ENCODE results near the gene NAA38.

Gene NAA38

GRCh38 chr17:7831233-7831632 is 26.1 kb downstream of the NAA38 start:
- Histone ChIP-seq H3K4me1 (ENCODE audit: control insufficient read depth in 1 of 2, insufficient read depth in 1 of 2, low read depth in 1 of 2, low read length in 1 of 2) (peaks cover 13% of the 10 kb centered on the region in 2 experiments), H3K4me3 (ENCODE audit: low read depth in 1 of 2, low read length in 1 of 2) (no peak overlapping the region), H3K9me3 (no peaks in the 10 kb centered on the region), H3K27ac (no peak overlapping the region), H3K36me3 (no peaks in the 10 kb centered on the region), H3K27me3 (peaks cover 18% of the 10 kb centered on the region)
- TF ChIP-seq, protein P1, sequence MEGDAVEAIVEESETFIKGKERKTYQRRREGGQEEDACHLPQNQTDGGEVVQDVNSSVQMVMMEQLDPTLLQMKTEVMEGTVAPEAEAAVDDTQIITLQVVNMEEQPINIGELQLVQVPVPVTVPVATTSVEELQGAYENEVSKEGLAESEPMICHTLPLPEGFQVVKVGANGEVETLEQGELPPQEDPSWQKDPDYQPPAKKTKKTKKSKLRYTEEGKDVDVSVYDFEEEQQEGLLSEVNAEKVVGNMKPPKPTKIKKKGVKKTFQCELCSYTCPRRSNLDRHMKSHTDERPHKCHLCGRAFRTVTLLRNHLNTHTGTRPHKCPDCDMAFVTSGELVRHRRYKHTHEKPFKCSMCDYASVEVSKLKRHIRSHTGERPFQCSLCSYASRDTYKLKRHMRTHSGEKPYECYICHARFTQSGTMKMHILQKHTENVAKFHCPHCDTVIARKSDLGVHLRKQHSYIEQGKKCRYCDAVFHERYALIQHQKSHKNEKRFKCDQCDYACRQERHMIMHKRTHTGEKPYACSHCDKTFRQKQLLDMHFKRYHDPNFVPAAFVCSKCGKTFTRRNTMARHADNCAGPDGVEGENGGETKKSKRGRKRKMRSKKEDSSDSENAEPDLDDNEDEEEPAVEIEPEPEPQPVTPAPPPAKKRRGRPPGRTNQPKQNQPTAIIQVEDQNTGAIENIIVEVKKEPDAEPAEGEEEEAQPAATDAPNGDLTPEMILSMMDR (IDR thresholded peaks at IDR 0.05): no peak

DNA sequence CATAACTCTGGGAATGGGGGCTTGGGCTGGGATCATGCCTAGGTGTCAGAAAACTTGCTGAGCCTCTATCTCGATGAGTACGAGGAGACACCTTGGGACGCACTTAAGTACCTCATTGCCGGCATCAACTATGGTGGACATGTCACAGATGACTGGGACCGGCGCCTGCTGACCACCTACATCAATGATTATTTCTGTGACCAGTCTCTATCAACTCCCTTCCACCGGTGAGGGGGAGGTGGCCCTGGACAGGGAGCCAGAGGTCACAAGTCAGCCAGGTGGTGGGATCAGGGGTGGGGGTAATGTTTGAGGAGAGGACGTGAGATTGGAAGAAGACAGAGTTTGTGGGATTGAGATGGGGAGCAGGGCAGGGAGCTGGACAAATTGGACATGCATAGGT is 26.7 kb downstream of the NAA38 start:
- peaks cover 23% of the 10 kb centered on the region for H3K27me3 ChIP-seq
- TF ChIP-seq, protein P1 (IDR thresholded peaks at IDR 0.05): no peak

DNA sequence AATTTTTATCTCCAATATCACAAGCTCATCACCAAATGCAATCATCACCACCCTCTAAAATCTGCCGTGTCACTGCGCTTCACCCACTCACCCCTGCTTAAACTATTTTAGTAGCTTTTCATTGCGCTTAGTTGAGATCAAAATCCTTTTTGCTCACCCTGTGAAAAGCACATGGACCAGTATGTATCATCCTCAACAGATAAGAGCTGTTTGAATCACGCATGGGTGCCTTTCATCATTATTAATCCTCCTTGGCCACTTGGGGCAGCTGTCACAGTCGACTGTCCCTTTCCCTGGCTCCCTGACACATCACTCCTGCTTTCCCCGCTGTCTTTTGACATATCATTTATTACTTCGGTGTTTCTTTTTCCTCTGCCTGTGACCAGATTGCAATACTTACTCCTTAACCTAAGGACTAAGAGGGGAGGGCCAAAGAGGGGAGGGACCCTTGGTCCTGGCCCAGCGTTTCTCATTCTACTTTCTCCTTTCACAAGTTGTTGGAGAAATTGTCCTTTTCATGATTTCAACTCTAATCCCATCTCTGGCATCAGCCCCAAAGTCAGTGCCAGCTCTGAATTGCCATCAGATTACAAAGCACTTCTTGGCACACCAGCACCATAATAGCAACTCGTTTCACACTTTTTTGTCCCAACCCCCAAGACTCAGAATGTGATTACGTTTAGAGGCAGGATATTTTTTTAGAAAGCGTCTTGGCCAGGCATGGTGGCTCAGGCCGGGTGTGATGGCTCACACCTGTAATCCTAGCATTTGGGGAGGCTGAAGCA is 32.0 kb downstream of the NAA38 start:
- TF ChIP-seq, protein P1 (IDR thresholded peaks at IDR 0.05): peak; percentile 29

More for the DNA sequence above, 26.7 kb downstream of the NAA38 start:
- Histone ChIP-seq H3K4me1 (ENCODE audit: control insufficient read depth in 1 of 2, insufficient read depth in 1 of 2, low read depth in 1 of 2, low read length in 1 of 2) (peaks cover 7 to 8% of the 10 kb centered on the region in 2 experiments), H3K9me3 (no peaks in the 10 kb centered on the region), H3K4me3 (ENCODE audit: low read depth in 1 of 2, low read length in 1 of 2) (no peak overlapping the region), H3K27ac (no peak overlapping the region), H3K36me3 (no peaks in the 10 kb centered on the region)

GRCh38 chr17:7824021-7824924 is 33.1 kb downstream of the NAA38 start:
- peak overlapping the region; percentile 25 for H3K27ac ChIP-seq
- H3K4me3 ChIP-seq (ENCODE audit: low read depth in 1 of 2, low read length in 1 of 2): no peak overlapping the region
- peaks cover 4 to 12% of the 10 kb centered on the region in 2 experiments for H3K4me1 ChIP-seq (ENCODE audit: control insufficient read depth in 1 of 2, insufficient read depth in 1 of 2, low read depth in 1 of 2, low read length in 1 of 2)
- TF ChIP-seq, protein P1 (IDR thresholded peaks at IDR 0.05): no peak
- no peaks in the 10 kb centered on the region for H3K9me3 ChIP-seq
- peaks cover 24% of the 10 kb centered on the region for H3K27me3 ChIP-seq
- H3K36me3 ChIP-seq: no peaks in the 10 kb centered on the region

More for the DNA sequence above, 32.0 kb downstream of the NAA38 start:
- peaks cover 24% of the 10 kb centered on the region for H3K27me3 ChIP-seq
- H3K27ac ChIP-seq: no peak overlapping the region
- no peaks in the 10 kb centered on the region for H3K9me3 ChIP-seq
- H3K4me1 ChIP-seq (ENCODE audit: control insufficient read depth in 1 of 2, insufficient read depth in 1 of 2, low read depth in 1 of 2, low read length in 1 of 2): peaks cover 0 to 8% of the 10 kb centered on the region in 2 experiments
- H3K4me3 ChIP-seq (ENCODE audit: low read depth in 1 of 2, low read length in 1 of 2): no peak overlapping the region
- no peaks in the 10 kb centered on the region for H3K36me3 ChIP-seq

- TF ChIP-seq, protein P1 (IDR thresholded peaks at IDR 0.05): no peak
- peaks cover 24% of the 10 kb centered on the region for H3K27me3 ChIP-seq
- H3K36me3 ChIP-seq: no peaks in the 10 kb centered on the region
- H3K27ac ChIP-seq: no peak overlapping the region
- peaks cover 7 to 13% of the 10 kb centered on the region in 2 experiments for H3K4me1 ChIP-seq (ENCODE audit: control insufficient read depth in 1 of 2, insufficient read depth in 1 of 2, low read depth in 1 of 2, low read length in 1 of 2)
- no peak overlapping the region for H3K4me3 ChIP-seq (ENCODE audit: low read depth in 1 of 2, low read length in 1 of 2)
- no peaks in the 10 kb centered on the region for H3K9me3 ChIP-seq
Measured at GRCh38 chr17:7823581-7824001, 33.8 kb downstream of the NAA38 start.

Measured in neutrophil (primary cell).